MCF 10A (cell line): Measurements from ENCODE around the gene TMEM164. TPM values are rescaled to one million over a fixed set of nuclear protein-coding genes. Genes with fewer than 3 reads are reported as not detected.

Experiments used
- BruUV-seq: library from RNA; stranded (reverse); fragments of 400-500 nt; replicated peaks from 2 replicates; lab custom pipeline; 2021; lab: Mats Ljungman, UMichigan
- CTCF ChIA-PET: fragments of 300-600 bp; sonication (Branson Sonifier 250); formaldehyde crosslinking; extraction: SDS; loops from one replicate; lab custom pipeline; 2021; ENCODE audit warnings: antibody characterized with exemption, inconsistent platforms; lab: Yijun Ruan, JAX
- POLR2A ChIA-PET: fragments of 300-600, 350-650 bp; sonication (Branson Sonifier 250); formaldehyde crosslinking; extraction: SDS; loops from one replicate; lab custom pipeline; 2020; ENCODE audit warnings: antibody characterized with exemption, inconsistent platforms; lab: Yijun Ruan, JAX
- DNase-seq: peaks from one replicate; pipeline ENCODE4 v3.0.0-alpha.2; 2018; ENCODE audit not compliant: unreplicated experiment
- H3K27ac Mint-ChIP-seq: one replicate; pipeline ENCODE4 v1.8.0; 2022; ENCODE audit warnings: mild to moderate bottlenecking, low read depth, mixed read lengths; ENCODE audit not compliant: unreplicated experiment
- H3K27me3 Mint-ChIP-seq: one replicate; pipeline ENCODE4 v1.8.0; 2022; ENCODE audit warnings: mixed read lengths; ENCODE audit not compliant: insufficient read depth, unreplicated experiment
- H3K36me3 Mint-ChIP-seq: one replicate; pipeline ENCODE4 v1.8.0; 2022; ENCODE audit warnings: mild to moderate bottlenecking, moderate library complexity, mixed read lengths; ENCODE audit not compliant: insufficient read depth, unreplicated experiment
- H3K4me1 Mint-ChIP-seq: one replicate; pipeline ENCODE4 v1.8.0; 2022; ENCODE audit warnings: mixed read lengths; ENCODE audit not compliant: insufficient read depth, unreplicated experiment
- H3K4me3 Mint-ChIP-seq: one replicate; pipeline ENCODE4 v1.8.0; 2022; ENCODE audit warnings: mild to moderate bottlenecking, moderate library complexity, mixed read lengths; ENCODE audit not compliant: unreplicated experiment
- H3K9me3 Mint-ChIP-seq: one replicate; pipeline ENCODE4 v1.8.0; 2022; ENCODE audit warnings: mixed read lengths; ENCODE audit not compliant: unreplicated experiment
- CTCF ChIP-seq: fragments of 200-600 bp; IDR thresholded peaks from one replicate; pipeline ENCODE4 v1.8.0; 2022; ENCODE audit warnings: antibody characterized with exemption, mild to moderate bottlenecking; ENCODE audit not compliant: unreplicated experiment
- intact Hi-C: fragments of 100-400 bp; cut with micrococcal nuclease; formaldehyde crosslinking; loops from 2 replicates; pipeline ENCODE4 v1.14.1; 2022
- total RNA-seq: library from RNA; stranded (reverse); gene quantifications from 2 replicates; pipeline ENCODE4 v1.2.3, GENCODE V29; 2022

Gene TMEM164
- total RNA-seq, 1 experiment from 2014 or later, result 39.2 TPM

DNA sequence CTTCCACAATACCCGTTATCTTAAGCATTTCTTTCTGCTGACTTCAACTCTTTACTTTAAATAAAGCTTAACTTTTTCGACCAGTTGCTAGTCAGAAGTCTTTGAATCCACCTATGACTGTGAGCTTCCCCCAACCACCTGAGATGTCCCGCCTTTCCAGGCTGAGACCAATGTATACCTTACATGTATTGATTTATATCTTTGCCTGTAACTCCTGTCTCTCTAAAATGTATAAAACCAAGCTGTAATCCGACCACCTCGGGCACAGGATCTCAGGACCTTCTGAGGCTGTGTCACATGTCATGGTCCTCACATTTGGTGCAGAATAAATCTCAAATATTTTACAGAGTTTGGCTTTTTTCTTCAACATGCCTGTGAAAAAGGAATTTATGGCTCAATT, 2.9 kb upstream of the TMEM164 start:
- intact Hi-C loops, result loop anchor here (5.0 to 10.0 kb wide), 3 partner anchors 102 to 415 kb away; no protein-coding TSS in a partner anchor
- Mint-ChIP-seq H3K4me1 (peaks cover 13% of the 10 kb centered on the region), H3K9me3 (no peaks in the 10 kb centered on the region), H3K27ac (no peak overlapping the region), H3K36me3 (no peaks in the 10 kb centered on the region), H3K27me3 (peaks cover 66% of the 10 kb centered on the region), H3K4me3 (no peak overlapping the region)
- BruUV-seq, result no TSS peak
- POLR2A ChIA-PET, result no interaction called here
- no peak for TF ChIP-seq CTCF
- CTCF ChIA-PET, result interaction anchor here (0.5 to 0.6 kb wide), 2 partner anchors 194 to 1445 kb away, joined by 3 to 4 read pairs; no protein-coding TSS in a partner anchor
- DNase-seq, result no peak

GRCh38 chrX:110000847-110001713, 1.8 kb upstream of the TMEM164 start:
- no peak for DNase-seq
- Mint-ChIP-seq H3K27ac (no peak overlapping the region), H3K4me3 (no peak overlapping the region), H3K9me3 (no peaks in the 10 kb centered on the region), H3K27me3 (peaks cover 76% of the 10 kb centered on the region), H3K36me3 (peaks cover 8% of the 10 kb centered on the region), H3K4me1 (peaks cover 20% of the 10 kb centered on the region)
- no TSS peak for BruUV-seq
- ChIA-PET CTCF (interaction anchor here (1.0 to 1.1 kb wide), 2 partner anchors 26 to 90 kb away, joined by 3 read pairs; no protein-coding TSS in a partner anchor), POLR2A (interaction anchor here (1.0 to 1.1 kb wide), 2 partner anchors 25 to 34 kb away, joined by 3 to 4 read pairs; no protein-coding TSS in a partner anchor)
- TF ChIP-seq CTCF, result no peak
- intact Hi-C loops, result loop anchor here (5.0 to 10.0 kb wide), 3 partner anchors 101 to 414 kb away; no protein-coding TSS in a partner anchor

DNA sequence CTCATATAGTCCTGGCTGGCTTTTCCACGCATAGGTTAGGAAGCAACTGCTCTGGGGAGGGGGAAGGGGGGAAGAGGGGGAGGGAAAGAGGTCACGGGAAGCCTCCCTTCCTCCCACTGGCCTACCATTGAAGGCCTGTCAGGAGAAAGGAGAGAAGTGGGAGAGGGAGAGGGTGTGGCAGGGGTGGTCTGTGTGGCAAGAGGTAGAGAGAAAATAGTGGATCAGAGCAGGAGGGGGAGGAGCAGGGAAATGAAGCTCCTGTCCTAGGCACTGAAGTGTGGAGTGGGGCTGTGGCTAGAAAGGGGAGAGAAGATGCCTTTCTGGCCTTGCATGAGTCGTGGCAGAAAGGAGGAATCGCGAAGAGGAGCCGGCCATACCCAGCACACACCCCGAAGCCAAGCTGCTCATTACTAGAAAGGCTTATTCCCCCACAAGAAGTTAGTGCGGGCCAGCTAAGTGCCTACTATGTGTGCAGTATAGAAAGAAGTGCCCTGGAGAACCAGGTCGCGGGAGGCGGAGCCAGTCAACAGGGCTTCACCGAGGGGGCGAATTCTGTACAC, 1.1 kb upstream of the TMEM164 start:
- no peak for TF ChIP-seq CTCF
- POLR2A ChIA-PET, result interaction anchor here (1.0 to 1.2 kb wide), 3 partner anchors 24 to 145 kb away, joined by 3 to 4 read pairs (median 3); no protein-coding TSS in a partner anchor
- no peak for DNase-seq
- peak overlapping the region; percentile 84 for H3K4me3 Mint-ChIP-seq
- peak overlapping the region; percentile 51 for H3K27ac Mint-ChIP-seq
- no TSS peak for BruUV-seq
- intact Hi-C loops, result loop anchor here (1.0 to 10.0 kb wide), 4 partner anchors 91 to 413 kb away; no protein-coding TSS in a partner anchor
- peaks cover 23% of the 10 kb centered on the region for H3K4me1 Mint-ChIP-seq
- H3K27me3 Mint-ChIP-seq, result peaks cover 76% of the 10 kb centered on the region
- CTCF ChIA-PET, result interaction anchor here (0.8 to 1.1 kb wide), 3 partner anchors 27 to 382 kb away, joined by 3 read pairs; no protein-coding TSS in a partner anchor
- no peaks in the 10 kb centered on the region for H3K9me3 Mint-ChIP-seq
- H3K36me3 Mint-ChIP-seq, result peaks cover 11% of the 10 kb centered on the region
